ENCODE measurements around the gene LANCL2. TPM values are rescaled to one million over a fixed set of nuclear protein-coding genes. Genes with fewer than 3 reads are reported as not detected.

LANCL2 gene
- total and polyA plus RNA-seq, 4 donors: 6.3 to 14.4 (median 9.9) TPM

DNA sequence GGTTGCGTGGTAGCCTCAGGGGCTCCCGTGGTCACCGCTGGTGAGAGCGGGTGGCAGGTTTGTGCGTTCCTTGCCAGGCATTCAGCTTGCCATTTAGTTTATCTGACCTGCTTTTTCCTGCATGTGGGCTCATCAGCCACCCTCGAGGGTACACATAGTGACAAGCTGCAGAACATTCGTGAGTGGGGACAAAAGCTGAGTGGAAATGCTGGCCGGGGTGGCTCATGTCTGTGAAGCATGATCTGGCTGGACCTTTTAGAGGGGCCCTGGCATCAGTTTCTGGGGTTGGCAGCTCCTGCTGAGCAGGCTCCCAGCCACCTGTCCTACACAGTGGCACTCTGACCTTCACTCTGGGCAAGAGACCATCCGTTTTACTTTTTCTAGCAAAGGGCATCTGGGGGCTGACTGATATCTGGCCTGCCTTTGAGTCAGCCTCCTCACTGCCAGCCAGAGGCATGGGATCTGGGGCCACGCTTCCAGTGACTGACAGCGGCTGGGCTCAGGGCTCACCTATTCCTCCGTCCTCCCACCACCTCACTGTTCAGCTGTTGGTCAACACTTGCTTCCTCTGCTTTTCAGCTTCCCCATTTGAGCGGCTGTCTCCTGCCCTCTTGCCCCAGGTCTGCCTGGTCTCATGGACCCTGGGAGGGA lies 75.0 kb downstream of the LANCL2 start:
- no peak for DNase-seq
- peaks cover 0 to 2% (median 0%) of the 10 kb centered on the region in 4 donors for H3K9me3 ChIP-seq (ENCODE audit: control insufficient read depth in 4 of 4, insufficient read depth in 3 of 4, low read length in 3 of 4)
- 74 to 79% methylated on average over 13 of the region's 13 CpGs for WGBS, 2 donors
- H3K4me3 ChIP-seq: no peak overlapping the region
- TF ChIP-seq, protein P1, sequence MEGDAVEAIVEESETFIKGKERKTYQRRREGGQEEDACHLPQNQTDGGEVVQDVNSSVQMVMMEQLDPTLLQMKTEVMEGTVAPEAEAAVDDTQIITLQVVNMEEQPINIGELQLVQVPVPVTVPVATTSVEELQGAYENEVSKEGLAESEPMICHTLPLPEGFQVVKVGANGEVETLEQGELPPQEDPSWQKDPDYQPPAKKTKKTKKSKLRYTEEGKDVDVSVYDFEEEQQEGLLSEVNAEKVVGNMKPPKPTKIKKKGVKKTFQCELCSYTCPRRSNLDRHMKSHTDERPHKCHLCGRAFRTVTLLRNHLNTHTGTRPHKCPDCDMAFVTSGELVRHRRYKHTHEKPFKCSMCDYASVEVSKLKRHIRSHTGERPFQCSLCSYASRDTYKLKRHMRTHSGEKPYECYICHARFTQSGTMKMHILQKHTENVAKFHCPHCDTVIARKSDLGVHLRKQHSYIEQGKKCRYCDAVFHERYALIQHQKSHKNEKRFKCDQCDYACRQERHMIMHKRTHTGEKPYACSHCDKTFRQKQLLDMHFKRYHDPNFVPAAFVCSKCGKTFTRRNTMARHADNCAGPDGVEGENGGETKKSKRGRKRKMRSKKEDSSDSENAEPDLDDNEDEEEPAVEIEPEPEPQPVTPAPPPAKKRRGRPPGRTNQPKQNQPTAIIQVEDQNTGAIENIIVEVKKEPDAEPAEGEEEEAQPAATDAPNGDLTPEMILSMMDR (IDR thresholded peaks at IDR 0.05; ENCODE audit: control extremely low read depth, extremely low read depth): no peak
- no peaks in the 10 kb centered on the region for H3K36me3 ChIP-seq (ENCODE audit: control insufficient read depth in 4 of 4, insufficient read depth in 4 of 4, low read length in 4 of 4)
- no peak for ATAC-seq (ENCODE audit: insufficient read depth, low FRiP score)
- H3K4me1 ChIP-seq (ENCODE audit: control insufficient read depth in 5 of 5, insufficient read depth in 5 of 5, low read length in 5 of 5): peaks cover 0 to 11% (median 4%) of the 10 kb centered on the region in 5 donors
- H3K27me3 ChIP-seq (ENCODE audit: control insufficient read depth in 3 of 3, insufficient read depth in 3 of 3, low read length in 2 of 3): no peaks in the 10 kb centered on the region
- no peak overlapping the region for H3K27ac ChIP-seq (ENCODE audit: low read depth in 1 of 2, low read length in 1 of 2)
- H3K9ac ChIP-seq (ENCODE audit: insufficient read depth in 1 of 2, low read length in 2 of 2): no peak overlapping the region

- H3K4me1 ChIP-seq (ENCODE audit: control insufficient read depth in 5 of 5, insufficient read depth in 5 of 5, low read length in 5 of 5): peaks cover 0 to 11% (median 4%) of the 10 kb centered on the region in 5 donors
- ATAC-seq (ENCODE audit: insufficient read depth, low FRiP score) (no peak), DNase-seq (no peak)
- WGBS, 2 donors: 96 to 98% methylated on average over 5 of the region's 5 CpGs
- no peak overlapping the region for H3K9ac ChIP-seq (ENCODE audit: insufficient read depth in 1 of 2, low read length in 2 of 2)
- TF ChIP-seq, protein P1 (IDR thresholded peaks at IDR 0.05; ENCODE audit: control extremely low read depth, extremely low read depth): no peak
- H3K27me3 ChIP-seq (ENCODE audit: control insufficient read depth in 3 of 3, insufficient read depth in 3 of 3, low read length in 2 of 3): no peaks in the 10 kb centered on the region
- H3K27ac ChIP-seq (ENCODE audit: low read depth in 1 of 2, low read length in 1 of 2): no peak overlapping the region
- no peak overlapping the region for H3K4me3 ChIP-seq
- H3K36me3 ChIP-seq (ENCODE audit: control insufficient read depth in 4 of 4, insufficient read depth in 4 of 4, low read length in 4 of 4): no peaks in the 10 kb centered on the region
- peaks cover 0 to 2% (median 0%) of the 10 kb centered on the region in 4 donors for H3K9me3 ChIP-seq (ENCODE audit: control insufficient read depth in 4 of 4, insufficient read depth in 3 of 4, low read length in 3 of 4)
These were observed 75.9 kb downstream of the LANCL2 start for GRCh38 chr7:55441002-55441401.

- Histone ChIP-seq H3K4me3 (no peak overlapping the region), H3K9me3 (ENCODE audit: control insufficient read depth in 4 of 4, insufficient read depth in 3 of 4, low read length in 3 of 4) (peaks cover 0 to 2% (median 0%) of the 10 kb centered on the region in 4 donors), H3K27me3 (ENCODE audit: control insufficient read depth in 3 of 3, insufficient read depth in 3 of 3, low read length in 2 of 3) (no peaks in the 10 kb centered on the region), H3K9ac (ENCODE audit: insufficient read depth in 1 of 2, low read length in 2 of 2) (no peak overlapping the region), H3K36me3 (ENCODE audit: control insufficient read depth in 4 of 4, insufficient read depth in 4 of 4, low read length in 4 of 4) (no peaks in the 10 kb centered on the region), H3K4me1 (ENCODE audit: control insufficient read depth in 5 of 5, insufficient read depth in 5 of 5, low read length in 5 of 5) (peaks cover 0 to 11% (median 4%) of the 10 kb centered on the region in 5 donors), H3K27ac (ENCODE audit: low read depth in 1 of 2, low read length in 1 of 2) (no peak overlapping the region)
- DNase-seq (no peak), ATAC-seq (ENCODE audit: insufficient read depth, low FRiP score) (no peak)
- TF ChIP-seq, protein P1 (IDR thresholded peaks at IDR 0.05; ENCODE audit: control extremely low read depth, extremely low read depth): no peak
- 92% methylated on average over 7 of the region's 7 CpGs for WGBS, 2 donors
These were observed 76.8 kb downstream of the LANCL2 start for GRCh38 chr7:55441774-55442522.
